NCI-H146 treated with DMSO at 0.1 percent for 48 hours (cell line): ENCODE results near the gene RC3H2.
"Not testable (repeated sequence)": the region's sequence is repeated elsewhere in the genome, so short reads cannot be mapped to it uniquely, and the experiment has no call there.

Source experiments
- DNase-seq: peaks from one replicate; lab custom pipeline; 2025; ENCODE audit not compliant: unreplicated experiment; lab: John Stamatoyannopoulos, UW

Gene RC3H2

GRCh38 chr9:122848256-122848943, 56.8 kb downstream of the RC3H2 start:
- no peak for DNase-seq

DNA sequence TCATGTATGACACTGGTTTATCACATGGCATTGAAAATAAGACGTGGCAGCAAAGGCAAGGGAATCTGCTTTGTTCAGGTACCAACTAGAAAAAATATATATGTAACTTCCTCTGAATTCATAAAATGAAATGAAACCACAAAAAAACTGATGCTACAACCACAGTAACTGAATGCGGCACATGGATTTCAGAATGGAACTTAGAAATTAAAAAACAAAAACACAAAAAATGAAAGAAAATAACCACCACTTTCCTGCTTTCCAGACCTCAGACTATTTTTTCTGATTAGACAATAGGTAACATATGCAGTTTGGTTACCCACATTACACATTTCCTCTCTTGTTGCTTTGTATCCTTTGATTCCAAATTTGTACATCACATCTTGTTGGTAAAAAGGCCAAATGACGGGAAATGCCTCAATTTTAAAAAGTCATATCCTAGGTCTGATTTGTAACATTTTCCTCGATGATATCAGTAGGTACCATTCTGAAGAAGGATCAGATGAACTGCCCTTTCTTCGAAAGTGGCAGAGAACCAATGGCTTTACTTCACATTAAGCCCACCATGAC, 58.7 kb downstream of the RC3H2 start:
- no peak for DNase-seq

- DNase-seq = no peak
Measured at GRCh38 chr9:122845116-122845515, 60.0 kb downstream of the RC3H2 start.

DNA sequence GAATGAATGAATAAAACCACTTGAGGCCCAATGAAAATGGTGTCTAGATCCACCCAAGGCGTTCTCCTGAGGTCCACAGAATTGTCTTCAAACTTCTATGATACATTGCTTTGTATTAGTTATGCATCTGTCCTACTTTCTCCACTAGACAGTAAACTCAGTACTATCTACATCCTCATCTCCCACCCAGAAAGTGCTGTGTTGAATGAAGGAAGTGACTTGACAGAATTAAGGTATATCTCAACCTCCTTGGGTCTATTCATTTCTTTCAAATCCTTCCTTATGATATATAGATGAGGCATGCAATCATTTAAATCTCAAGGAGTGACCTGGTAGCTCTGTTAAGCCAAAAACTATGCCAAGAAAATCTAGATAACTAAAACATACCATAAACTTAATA, 61.0 kb downstream of the RC3H2 start:
- no peak for DNase-seq

GRCh38 chr9:122841501-122841900, 63.7 kb downstream of the RC3H2 start:
- DNase-seq = no peak

- not testable (repeated sequence) for DNase-seq
Measured at GRCh38 chr9:122838441-122838840, 66.7 kb downstream of the RC3H2 start.

GRCh38 chr9:122837266-122837850, 67.8 kb downstream of the RC3H2 start:
- no peak for DNase-seq

- DNase-seq = no peak
Measured at GRCh38 chr9:122835313-122835731, 69.8 kb downstream of the RC3H2 start.

DNA sequence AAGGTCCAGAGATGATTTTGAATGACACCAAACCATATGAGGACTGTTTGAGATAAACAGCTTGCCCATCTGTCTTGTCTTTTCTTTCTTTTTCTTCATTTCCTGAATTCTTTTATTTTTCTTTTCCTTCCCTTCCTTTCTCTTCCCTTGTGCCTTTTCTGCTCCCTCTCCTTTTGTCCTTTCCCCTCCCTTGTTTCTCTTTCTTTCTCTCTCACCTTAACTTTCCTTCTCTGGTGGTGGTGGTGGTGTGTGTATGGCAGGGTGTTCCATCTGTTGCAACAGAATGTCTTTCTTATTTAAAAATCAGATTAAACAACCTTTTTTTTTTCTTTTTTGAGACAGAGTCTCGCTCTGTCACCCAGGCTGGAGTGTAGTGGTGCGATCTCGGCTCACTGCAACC, 73.0 kb downstream of the RC3H2 start:
- no peak for DNase-seq

GRCh38 chr9:122828965-122829284, 76.2 kb downstream of the RC3H2 start:
- DNase-seq = not testable (repeated sequence)

DNA sequence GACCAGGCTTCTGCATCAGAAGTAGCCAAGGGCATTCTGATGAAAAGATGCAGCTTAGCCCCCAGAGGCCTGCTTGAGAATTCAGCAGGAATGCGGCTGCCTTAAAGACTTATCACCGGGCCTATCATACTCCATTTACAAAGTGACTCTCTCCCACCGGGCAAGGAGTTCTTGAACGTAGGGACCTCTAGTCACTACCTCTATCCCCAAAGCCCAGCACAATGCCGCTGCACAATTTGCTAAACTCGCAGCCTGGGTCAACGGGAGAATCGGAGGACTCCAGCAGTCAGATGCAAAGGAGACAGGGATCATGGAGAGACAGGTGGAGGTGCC, 77.4 kb downstream of the RC3H2 start:
- DNase-seq = no peak

DNA sequence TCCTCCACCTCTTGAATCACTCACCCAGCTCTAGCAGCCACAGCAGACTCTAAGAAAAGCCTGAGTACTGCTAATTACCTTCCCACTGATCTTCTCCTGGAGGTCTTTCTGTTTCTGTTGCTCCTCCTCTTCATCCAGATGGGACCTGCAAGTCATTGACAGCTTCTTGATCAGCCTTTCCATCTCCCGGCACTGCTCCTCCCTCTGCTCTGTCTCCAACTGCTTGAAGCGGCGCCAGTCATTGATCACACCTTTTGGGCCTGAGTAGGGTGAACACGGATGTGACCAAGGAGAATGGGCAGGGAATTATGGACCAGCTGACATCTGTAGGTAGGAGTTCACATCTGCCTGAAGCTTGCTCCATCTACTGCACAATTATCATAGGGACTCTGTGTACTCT, 82.2 kb downstream of the RC3H2 start:
- DNase-seq = no peak

GRCh38 chr9:122822056-122822455, 83.1 kb downstream of the RC3H2 start:
- no peak for DNase-seq

DNA sequence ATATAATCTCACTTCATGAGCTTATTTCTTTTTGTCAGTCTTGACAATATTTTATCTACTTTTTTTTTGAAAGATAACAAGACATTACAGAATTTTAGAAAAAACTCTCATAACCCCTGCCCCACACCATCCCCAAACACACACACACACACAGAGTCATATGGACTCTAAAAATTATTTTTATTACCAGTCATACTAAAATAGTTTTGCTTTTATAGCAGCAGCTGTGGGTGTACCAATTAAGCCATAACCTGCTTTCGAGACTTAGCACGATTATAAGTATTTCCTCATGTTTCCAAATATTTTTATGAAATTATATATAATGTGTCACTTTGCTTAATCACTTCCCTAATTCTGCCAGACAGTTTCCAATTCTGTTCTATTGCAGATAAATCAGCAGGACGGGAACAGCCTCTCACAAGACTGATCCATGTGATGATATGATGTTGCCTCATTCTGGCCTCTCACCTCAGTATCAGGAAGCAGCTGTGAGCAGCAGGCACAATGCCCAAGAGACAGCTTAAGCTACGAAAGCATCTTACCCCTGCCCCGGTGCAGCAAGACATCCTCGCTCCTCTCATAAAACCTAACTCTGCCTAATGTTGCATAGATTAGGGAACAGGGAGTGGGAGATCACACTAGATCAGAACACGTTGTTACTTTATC, 83.7 kb downstream of the RC3H2 start:
- DNase-seq = no peak

GRCh38 chr9:122820490-122820845, 84.7 kb downstream of the RC3H2 start:
- no peak for DNase-seq

DNA sequence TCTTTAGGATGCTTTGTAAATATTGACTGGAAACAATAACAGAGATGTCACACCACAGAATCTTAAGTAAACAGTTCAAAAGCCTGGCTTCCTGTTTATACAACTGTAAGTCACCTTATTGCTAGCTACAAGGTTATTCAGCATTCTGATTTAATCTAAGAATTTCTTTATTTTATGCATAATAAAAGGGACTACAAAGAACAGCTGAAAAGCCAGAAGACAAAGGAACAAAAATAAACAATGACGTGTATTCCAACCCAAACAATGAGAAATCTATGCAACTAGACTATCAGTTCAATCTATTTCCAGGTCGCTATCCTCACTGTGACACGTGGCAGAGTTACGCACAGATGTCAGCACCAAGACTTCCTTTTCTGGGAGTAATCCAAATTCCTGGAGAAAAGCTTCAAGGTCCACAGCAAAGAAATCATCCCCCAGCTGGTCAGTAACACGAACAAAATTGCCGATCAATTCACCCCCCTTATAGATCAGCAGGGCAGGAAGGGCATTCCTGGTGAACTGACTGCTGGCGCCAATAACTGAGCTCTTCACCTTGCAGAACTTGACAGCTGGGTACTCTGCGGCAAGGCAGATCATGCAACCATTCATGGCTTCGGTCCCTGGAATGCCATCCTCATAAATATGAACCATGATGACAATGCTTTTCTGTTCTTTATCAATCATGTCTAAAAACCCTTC, 85.2 kb downstream of the RC3H2 start:
- DNase-seq = no peak

DNA sequence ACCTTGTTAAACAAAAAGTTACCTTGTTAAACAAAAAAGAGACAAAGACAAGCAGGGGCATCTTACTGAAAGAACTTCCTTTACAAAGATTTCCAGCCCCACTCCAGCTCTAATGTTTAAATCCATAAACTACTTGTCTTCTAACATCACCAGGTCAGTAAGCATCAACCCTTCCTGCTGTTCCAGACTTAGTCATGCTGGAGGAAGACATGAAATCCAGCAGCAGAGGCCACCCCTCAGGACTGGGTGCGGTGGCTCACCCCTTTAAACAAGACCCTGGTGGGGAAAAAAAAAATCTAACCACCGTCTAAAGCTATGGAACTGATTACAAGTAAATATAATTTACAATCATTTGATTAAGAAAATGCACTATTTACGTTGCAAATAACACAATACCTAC, 85.8 kb downstream of the RC3H2 start:
- DNase-seq = no peak

DNA sequence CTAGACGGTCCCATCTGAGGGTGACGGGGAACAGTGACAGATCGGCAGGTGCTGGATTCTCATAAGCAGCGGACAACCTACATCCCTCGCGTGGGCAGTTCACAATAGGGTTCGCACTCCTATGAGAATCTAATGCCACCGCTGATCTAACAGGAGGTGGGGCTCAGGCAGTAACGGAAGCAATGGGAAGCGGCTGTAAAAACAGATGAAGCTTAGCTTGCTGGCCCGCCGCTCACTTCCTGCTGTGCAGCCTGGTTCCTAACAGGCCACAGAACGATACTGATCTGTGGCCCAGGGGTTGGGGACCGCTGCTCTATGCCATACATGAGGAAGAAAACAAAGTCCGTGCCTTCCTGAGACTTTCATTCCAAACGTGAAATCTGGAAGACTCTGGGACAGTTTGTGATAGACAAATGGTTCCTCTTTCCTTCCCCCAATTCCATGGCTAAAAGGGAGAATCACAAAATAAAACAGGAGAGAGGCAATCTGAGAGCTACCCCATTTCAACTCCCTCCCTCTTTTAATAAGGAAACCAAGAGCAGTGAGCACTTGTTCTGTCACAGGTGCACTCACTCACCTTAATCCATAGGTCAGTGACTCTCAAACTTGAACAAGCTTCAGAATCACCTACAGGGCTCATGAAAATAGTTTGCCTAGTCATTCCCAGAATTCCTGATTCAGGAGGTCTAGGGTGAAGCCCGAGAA, 88.8 kb downstream of the RC3H2 start:
- no peak for DNase-seq

- DNase-seq = no peak
Measured at GRCh38 chr9:122815544-122815943, 89.6 kb downstream of the RC3H2 start.

DNA sequence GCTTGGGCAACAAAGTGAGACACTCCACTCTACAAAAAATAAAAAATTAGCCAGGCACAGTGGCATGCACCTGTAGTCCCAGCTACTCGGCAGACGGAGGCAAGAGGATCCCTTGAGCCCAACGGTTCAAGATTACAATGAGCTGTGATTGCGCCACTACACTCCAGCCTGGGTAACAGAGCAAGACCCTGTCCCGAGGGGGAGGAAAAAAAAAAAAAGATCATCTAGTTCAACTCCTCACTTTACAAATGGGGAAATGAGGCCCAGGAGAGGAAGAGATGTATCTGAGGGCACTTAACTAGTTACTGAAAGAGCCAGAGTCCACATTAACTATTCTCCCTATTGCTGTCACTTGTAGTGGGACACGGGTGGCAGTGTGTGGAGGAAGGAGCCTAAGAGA, 90.6 kb downstream of the RC3H2 start:
- no peak for DNase-seq

DNA sequence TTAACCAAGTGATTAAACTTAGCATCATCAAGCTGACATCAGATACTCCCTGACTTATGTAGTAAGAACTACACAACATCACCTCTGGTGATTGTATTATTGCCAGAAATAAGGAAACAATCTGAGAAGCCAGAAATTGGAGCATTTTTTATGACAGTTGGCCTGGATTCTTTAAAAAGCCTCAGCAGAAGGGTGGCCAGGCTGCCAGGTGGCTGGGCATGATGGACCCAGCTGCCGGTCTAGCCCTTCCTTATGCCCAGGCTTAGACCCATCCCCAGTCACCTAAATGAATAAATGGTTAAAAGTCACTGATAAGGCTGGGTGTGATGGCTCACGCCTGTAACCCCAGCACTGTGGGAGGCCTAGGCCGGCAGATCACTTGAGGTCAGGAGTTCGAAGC, 92.4 kb downstream of the RC3H2 start:
- no peak for DNase-seq
